DMS53 (cell line): ENCODE results near the gene EYS.
A peak's percentile ranks its signal among the peaks of the same experiment; 100 is the strongest.
"Not testable (repeated sequence)": the region's sequence is repeated elsewhere in the genome, so short reads cannot be mapped to it uniquely, and the experiment has no call there.

Experiments used
- DNase-seq: peaks from one replicate; lab custom pipeline; 2025; lab: John Stamatoyannopoulos, UW

The EYS gene

DNA sequence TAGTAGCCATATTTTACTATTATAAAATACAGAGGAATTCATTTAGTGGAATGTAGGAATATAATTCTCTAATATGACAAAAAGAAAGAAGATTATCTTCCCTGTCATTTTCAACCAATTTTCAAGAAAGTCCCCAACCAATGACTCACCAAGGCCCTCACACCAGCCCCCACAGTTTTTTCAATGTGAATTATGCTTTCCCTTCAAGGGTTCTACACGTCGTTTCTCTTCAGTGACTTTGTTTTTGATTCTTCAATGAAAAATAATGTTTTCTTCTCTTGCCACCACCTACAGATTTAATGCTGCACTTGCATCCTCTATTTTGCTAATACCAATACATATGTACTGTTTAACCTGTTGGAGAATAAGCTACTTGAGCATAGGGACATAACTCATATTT lies 1230.1 kb downstream of the EYS start:
- no peak for DNase-seq

GRCh38 chr6:64469405-64469804 lies 1237.6 kb downstream of the EYS start:
- DNase-seq, result peak; percentile 57

DNA sequence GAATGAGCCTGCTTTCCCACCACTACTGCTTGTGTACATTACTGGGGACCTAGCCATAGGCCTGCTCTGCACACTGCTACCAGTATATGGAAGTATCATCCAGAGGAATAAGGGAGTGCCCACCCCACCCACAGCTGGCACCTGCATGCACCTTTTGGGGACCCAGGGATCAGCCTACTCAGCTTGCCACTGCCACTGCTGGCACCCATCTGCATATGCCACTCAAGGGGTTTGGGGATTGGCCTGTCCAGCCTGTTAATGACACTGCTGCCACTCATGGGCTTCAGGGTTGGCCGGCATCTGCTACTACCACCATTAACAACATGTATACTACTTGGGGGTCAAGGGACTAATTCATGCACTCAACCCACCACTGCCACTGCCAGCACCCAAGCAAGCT lies 1239.4 kb downstream of the EYS start:
- no peak for DNase-seq

DNA sequence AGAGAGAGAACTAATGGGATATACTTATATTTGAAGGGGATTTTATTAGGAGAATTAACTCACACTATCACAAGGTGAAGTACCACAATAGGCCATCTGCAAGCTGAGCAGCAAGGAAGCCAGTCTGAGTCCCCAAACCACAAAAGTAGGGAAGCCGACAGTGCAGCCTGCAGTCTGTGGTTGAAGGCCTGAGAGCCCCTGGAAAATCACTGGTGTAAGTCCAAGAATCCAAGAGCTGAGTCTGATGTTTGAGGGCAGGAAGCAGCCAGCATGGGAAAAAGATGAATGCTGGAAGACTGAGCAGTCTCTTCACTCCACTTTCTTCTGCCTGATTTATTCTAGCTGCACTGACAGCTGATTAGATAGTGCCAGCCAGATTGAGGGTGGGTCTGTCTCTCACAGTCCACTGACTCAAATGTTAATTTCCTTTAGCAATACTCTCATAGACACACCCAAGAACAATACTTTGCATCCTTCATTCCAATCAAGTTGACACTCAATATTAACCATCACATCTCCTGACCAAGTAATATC lies 1247.5 kb downstream of the EYS start:
- DNase-seq, result no peak

DNA sequence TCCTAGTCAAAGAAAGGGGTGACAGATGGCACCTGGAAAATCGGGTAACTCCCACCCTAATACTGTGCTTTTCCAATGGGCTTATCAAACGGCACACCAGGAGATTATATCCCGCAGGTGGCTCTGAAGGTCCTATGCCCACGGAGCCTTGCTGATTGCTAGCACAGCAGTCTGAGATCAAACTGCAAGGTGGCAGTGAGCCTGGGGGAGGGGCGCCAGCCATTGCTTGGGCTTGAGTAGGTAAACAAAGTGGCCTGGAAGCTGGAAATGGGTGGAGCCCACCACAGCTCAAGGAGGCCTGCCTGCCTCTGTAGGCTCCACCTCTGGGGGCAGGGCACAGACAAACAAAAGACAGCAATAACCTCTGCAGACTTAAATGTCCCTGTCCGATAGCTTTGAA lies 1258.9 kb downstream of the EYS start:
- DNase-seq, result not testable (repeated sequence)

DNA sequence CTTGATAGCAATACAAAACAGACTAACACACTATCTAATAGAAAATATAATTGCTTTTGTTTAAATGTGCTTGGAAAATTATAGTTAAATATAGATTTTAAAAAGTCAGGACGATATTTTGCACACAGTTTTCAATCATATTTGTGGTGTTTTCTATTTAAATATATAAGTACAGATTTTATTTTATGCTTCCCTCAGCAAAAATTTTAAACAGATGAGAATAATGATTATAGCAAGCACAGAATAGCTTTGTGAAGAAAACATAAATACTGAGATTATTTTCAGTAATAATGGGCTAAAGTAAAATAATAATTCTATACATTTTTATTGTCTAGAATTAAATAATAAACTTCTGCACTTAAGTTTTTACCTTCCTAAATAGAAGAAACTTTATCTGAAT lies 1262.0 kb downstream of the EYS start:
- DNase-seq, result no peak

- DNase-seq, result peak; percentile 26
Observed at GRCh38 chr6:64439274-64439673, 1267.8 kb downstream of the EYS start.

DNA sequence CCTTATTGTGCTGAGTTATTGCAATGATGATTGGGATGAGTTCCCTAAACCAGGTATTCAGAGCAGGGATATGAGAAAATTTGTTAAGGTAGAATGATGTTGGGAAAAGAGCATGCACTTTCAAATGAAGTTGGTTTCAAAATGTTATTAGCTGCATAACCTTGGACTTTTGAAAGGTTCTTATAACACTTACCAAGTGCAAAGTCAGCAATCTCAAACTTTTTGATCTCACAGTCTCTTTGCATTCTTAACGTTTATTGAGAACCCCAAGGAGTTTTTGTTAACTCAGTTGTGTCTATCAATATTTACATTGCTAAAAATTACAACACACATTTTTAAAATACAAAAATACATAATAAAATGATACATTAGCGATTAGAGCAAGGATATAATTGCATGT lies 1269.0 kb downstream of the EYS start:
- no peak for DNase-seq

DNA sequence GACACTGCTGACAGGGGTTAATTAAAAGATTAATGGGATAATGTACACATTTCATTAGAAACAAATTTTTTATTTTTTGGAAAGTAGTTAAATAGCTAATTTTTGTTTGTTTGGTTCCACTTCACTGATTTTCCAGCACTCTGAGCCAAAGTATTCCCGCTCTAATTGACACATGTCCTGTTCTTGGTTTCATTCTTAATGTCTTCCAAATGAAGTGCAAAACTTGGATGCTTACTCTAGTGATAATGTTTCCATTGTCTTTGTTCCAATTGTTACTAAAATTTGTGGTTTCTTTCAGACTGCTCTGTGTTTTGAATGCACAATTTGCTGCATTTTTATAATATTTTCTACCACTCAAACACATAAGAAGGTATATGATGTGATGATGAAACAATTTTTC lies 1277.1 kb downstream of the EYS start:
- DNase-seq, result no peak

DNA sequence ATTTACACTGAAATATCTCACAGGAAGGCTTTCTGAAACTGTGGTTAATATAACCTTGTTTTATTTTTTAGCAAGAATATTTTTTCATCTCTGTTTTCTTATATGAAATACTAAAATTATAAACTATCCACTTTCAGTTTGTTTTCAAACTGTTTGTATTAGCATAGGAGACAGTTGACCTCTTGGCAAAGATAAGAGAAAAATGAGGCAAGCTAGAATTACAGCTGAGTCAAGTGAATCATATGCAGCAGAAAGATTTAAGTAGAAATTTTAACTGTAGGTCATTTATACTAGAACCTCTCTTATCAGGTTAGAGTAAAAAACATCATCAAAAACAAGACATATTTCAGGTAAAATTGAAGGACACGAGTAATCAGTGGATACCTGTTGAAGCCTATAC lies 1278.8 kb downstream of the EYS start:
- no peak for DNase-seq

GRCh38 chr6:64415926-64416325 lies 1291.1 kb downstream of the EYS start:
- no peak for DNase-seq

- no peak for DNase-seq
Observed at GRCh38 chr6:64411226-64411625, 1295.8 kb downstream of the EYS start.

DNA sequence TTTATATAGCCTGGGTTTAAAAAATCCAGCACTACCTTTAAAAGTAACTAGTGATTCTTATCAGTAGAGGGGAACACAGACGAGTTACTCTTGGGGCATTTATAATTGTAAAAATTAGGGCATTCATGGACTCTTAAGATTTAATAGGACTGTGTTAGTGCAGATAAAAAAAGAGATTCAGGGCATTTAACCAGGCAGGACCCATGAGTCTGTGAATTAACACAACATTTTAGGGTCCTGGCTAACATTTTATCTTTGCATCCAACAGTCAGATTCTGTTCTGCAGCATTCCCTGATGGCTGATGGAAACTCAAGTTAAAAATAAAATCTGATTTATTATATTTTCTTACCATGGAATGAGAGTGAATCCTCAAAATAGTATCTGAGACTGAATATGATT lies 1297.1 kb downstream of the EYS start:
- no peak for DNase-seq

DNA sequence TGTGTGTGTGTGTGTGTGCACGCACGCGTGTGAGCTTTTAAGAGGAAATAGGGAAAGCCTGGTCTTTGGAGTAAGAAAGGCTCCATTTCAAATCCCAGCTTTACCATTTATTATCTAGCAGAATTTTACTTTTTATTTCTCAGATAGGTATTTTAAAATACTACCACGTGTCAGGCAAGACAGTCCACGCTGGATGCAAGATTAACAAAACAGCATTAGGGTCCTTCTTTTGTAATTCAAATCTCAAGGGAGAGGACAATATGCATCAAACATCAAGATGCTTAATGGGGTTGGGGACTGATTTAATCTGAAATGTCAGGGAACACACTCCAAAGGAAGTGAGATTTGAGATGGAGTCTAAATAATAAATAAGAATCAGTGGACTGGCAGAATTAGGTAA lies 1302.6 kb downstream of the EYS start:
- DNase-seq, result no peak

GRCh38 chr6:64383277-64383676 lies 1323.7 kb downstream of the EYS start:
- DNase-seq, result no peak

- no peak for DNase-seq
Observed at GRCh38 chr6:64376394-64376793, 1330.6 kb downstream of the EYS start.

DNA sequence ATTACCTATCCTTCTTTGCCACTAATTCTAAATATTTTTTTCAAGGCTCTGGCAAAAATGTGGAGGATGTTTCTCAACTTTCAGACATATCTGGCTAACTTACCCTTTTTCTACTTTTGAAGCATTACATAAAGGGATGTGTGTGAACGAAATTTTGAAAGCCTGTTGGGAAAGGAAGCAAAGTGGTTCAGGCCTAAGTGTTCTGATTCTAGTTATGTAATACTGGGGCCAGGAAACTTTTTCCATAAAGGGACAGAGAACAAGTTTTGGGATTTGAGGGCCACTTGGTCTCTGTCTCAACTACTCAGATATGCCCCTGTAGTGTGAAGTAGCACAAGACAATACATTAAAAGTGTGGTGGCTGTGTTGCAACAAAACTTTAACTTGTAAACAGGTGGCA lies 1349.6 kb downstream of the EYS start:
- no peak for DNase-seq

GRCh38 chr6:64347411-64347810 lies 1359.6 kb downstream of the EYS start:
- DNase-seq, result no peak

- no peak for DNase-seq
Observed at GRCh38 chr6:64335195-64335594, 1371.8 kb downstream of the EYS start.

GRCh38 chr6:64334636-64335035 lies 1372.4 kb downstream of the EYS start:
- no peak for DNase-seq

DNA sequence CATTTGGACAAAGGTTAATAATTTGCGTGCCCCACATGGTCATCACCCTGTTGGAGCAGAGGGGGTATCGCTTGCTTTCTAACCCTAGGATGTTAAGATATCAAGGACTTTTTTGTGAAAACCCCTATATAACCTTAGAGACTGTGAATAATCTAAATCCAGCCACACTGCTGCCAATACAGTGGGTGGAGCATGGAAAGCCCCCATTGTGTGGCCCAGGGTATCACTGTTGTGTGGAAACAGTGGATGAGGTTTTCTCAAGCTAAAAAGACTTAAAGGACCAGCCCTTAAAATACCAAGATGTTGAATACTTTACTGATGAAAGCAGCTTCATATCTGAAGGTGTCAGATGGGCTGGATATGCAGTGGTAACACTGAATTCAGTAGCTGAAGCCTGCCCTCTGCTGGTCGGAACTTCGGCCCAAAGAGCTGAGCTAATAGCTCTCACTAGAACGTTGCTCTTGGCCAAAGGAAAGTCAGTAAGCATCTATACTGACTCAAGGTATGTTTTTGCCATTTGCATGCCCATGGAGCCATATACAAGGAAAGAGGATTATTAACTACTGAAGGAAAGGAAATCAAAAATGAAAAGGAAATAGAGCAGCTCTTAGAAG lies 1376.2 kb downstream of the EYS start:
- peak; percentile 83 for DNase-seq

GRCh38 chr6:64326939-64327338 lies 1380.1 kb downstream of the EYS start:
- DNase-seq, result no peak

GRCh38 chr6:64325093-64325492 lies 1381.9 kb downstream of the EYS start:
- DNase-seq, result no peak

- DNase-seq, result no peak
Observed at GRCh38 chr6:64310214-64310613, 1396.8 kb downstream of the EYS start.
